Raji (cell line): ENCODE results near the gene SETD5.

ENCODE experiments used
- POLR2A ChIP-seq: IDR thresholded peaks from 2 replicates; pipeline ENCODE4 v1.6.1; 2011; ENCODE audit warnings: low read depth, low read length, control low read depth; ENCODE audit not compliant: insufficient read depth

SETD5 gene

DNA sequence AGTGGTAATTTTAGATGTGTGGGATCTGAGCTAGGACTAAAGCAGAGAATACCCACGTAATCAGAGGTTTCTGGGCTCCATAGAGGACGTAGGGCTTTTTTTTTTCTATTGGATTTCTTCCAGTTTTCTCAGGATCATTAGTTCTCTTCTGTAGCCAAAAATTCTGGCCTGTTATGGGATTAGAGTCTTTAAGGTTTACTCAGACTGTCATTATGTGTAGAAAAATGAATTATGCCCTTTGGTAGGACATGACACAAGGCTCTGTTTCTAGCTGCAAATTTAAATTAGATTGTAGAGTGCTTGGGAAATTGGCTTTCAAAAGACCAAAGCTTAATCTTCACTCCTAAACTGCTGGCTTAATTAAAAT lies 1.9 kb downstream of the SETD5 start:
- no peak for TF ChIP-seq POLR2A

DNA sequence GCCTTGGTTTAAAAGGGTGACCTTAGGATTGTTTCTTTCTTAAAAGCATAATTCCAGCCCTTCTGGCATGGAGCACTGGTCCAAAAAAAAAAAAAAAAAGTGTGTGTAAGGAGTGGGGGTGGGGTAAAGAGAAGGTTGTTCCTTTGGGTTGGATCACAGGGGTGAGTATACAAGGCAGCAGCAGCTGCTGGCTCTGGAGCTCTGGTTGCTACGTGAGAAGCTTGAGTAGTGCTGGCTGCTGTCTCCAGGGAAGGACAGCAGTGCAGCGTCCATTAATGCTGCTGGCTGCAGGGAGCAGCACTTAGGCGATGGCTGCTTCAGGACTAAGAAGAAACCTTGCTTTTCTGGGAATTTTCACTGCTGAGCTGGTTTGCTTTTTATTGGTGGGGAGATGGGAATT lies 2.3 kb downstream of the SETD5 start:
- no peak for TF ChIP-seq POLR2A

DNA sequence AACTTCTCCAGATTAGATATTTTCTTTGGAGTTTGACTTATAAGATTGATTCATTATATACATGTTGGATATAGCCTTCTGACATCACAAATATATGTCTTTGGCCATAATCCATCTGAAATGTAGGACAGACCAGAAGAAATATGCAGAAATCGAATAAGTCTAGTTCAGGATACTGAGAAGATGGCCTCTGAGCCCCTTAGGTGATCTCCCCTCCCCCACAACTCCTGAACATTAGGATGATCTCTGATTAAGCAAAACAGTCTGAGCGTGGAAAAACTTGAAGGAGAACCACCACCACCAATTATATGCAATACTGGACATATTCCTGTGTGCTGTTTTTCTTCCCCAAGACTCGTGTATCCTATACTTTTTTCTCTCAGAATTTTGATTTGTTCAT lies 3.2 kb downstream of the SETD5 start:
- TF ChIP-seq POLR2A: no peak

DNA sequence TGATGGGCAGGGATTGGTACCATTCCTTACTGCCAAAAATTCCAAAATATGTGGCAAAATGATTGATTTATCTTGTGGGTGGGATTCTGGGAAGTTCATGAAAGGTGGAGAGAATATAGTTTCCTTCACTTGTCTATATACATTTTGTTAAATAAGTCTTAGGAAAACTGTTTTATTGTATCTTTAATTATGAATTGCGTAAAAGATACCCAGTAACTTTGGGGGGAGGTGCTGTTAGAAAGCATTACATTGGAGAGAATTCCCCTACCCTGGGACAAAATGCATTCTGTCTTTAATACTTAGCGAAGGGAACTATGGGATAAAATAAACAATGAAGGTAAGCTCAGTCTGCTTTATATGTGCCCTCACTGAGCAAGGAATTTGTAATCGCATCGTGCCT lies 4.6 kb downstream of the SETD5 start:
- TF ChIP-seq POLR2A: no peak

DNA sequence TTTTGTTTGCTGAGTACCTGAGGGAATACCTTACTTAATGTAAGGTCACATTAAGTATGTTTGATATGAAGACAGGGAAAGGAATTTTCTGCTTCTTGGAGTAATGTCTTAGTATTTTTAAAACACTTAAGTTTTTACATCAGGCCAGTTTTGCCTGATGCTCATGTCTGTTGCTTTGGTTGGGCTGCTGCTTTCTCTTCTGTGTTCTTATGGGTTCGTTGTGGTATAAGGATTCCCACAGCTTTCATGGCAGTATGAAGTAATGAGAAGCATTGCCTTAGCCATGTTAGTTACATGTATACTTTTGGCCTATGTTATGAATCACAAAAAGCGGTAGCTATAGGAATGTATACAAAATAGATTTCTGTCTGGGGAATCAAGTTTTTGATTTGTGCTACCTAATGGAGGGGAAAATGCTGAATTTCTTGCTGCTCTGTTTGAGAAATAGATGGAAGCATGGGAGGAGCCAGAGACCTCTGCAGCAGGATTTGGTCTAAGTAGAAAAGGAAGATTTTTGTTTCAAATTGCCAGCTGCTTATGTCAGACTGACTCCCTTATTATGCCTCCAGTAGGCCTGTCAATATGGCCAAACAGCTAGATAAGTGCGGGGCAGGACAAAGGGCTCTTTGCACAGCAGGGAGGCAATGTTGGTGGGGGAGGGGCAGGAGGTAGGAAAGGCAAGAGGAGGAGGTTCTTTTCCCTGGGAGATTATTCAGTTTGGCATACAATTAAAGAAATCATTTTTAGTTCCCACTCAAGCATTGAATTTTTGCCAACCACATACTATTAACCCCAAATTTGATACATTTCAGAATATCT lies 5.2 kb downstream of the SETD5 start:
- TF ChIP-seq POLR2A: no peak

DNA sequence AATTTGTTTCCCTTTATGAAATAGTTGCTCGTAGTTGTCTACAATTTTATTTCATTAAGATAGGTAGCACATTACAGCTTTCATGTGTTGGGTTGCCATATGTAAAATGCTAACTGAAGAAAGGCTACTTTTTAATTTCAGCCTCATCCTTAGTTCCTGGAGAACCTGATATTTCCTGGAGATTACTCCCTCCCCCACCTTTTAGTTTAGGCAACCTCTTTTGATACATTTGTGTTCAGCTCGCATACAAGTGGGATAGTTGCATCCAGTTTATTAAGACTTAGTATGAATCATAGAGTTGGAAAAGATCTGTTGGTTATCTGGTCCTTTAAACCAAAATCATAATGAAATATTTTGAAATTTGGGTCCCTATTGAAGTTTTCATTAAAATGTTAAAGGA lies 6.0 kb downstream of the SETD5 start:
- no peak for TF ChIP-seq POLR2A

DNA sequence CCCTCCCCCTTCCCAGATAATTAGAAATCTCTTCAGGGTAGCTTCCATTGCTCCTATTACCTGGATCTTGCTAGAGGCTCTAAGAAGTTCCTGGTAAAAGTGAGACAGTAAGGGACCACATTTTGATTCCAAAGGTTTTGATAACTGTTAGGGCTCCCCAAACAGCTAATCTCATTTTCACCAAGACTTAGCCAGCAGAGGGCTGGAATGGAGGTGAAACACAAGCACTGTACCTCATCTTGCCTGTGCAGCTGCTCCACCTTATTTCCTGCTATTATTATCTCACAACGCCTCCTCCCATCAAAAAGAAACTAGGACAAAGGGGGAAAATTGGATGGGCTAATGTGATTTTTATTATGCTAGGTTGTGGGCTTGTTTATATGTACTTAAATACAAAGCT lies 7.3 kb downstream of the SETD5 start:
- no peak for TF ChIP-seq POLR2A

DNA sequence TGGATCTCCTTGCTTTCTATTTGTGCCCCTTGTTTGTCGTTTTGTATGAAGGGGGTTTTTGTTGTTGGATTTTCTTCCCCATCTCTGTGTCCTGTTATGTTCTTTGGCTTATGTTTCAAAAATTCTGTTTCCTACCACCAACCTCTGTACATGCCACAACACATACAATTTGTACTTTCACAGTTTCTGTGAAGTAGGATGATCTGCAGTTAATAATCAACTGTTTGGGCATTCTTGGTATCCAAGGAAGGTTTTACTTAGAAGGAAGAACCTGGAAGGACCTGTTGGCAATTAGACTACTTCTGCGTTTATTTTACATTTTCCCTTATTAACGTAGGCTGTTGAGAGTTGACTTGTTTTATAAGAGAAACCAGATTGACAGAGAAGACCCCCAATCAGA lies 8.3 kb downstream of the SETD5 start:
- TF ChIP-seq POLR2A: no peak

DNA sequence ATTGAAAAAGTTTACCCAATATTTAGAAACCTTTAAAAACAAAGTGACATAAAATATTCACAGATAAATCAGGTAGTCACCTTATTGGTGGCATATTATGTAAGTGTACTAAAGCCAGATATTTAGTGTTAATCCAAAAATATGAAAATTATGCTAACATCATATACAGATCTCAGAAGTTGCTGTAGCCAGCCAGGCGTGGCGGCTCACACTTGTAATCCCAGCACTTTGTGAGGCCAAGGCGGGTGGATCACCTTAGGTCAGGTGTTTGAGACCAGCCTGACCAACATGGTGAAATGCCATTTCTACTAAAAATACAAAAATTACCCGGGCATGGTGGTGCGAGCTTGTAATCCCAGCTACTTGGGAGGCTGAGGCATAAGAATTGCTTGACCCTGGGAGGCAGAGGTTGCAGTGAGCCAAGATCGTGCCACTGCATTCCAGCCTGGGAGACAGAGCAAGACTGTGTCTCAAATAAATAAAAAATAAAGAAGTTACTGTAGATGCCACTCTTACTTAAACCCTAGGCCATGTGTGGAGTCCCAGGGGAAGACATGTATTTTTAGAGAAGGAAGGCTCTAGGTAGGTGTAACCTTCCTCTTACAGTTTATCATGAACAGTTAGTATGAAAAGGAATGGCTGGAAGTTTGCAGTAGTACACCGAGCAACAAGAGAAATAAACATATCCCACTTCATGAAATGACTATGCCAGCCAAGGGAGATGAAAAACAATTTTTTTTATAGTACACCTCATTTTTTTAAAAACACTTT lies 9.6 kb downstream of the SETD5 start:
- TF ChIP-seq POLR2A: no peak

DNA sequence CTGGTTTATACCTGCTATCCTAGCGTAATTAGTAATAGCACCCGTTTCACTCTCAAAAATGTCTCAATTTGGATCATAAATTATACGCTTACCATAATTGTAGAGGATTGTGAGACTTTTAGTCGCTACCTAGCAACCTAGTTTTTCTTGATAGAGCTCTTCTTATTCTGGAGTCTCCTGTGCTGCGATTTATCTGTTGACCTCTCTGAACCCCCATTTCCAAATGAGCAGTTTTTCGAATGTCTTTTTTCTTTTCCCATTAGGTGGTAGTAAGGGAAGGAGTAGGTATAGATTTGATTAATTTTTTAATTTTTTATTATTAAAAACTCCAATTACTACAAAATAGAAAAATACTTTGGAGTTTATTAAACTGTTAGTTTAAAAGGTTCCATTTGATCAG lies 10.6 kb downstream of the SETD5 start:
- no peak for TF ChIP-seq POLR2A

DNA sequence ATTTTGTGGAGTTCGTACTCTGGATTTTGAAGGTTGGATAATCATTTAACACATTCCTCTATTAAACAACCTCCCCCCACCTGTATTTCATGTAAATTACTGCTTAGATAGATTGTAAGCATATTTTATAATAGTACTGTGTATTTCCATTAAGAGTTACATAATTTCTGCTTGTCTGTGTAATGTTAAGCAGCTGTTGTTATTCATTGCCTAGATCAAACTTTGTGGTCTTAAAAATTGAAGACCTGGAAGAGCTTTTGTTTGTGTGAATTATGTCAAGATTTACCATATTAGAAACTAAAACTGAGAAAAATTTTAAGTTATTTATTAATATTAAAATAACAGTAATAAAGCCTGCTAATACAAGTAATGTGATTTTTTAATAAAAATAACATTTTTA lies 11.1 kb downstream of the SETD5 start:
- TF ChIP-seq POLR2A: no peak

DNA sequence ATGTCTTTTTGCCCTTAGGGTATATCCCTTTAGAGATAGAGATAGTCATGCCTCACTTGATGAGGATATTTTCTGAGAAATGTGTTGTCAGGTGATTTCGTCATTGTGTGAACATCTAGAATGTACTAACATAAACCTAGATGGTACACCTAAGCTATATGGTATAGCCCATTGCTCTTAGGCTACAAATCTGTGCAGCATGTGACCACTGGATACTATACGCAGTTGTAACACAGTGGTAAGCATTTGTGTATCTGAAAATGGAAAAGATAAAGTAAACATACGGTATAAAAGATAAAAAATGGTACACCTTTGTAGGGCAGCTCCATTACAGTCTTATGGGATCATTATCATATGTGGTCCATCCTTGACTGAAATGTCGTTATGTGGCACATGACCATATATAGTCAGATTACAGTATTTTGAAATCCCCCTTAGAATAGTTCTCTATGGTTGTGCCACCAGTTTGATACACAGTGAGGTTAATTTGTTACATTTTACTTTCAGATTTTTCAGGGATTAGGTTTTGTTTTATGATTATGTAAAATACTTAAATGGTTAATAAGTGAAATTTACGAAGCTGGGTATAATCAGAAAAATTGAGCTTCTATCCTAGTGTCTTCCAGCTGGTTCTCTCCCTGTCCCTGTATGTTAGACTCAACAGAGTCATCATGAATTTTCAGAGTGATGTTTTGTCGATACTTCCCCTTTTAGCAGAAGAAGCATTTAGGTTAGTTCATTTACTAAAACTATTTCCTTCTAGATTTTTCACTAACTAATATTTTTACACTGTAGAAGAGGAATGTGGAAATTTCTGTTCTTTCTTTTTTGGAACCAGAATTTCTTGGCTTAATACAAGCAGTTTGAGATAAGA lies 12.8 kb downstream of the SETD5 start:
- no peak for TF ChIP-seq POLR2A

DNA sequence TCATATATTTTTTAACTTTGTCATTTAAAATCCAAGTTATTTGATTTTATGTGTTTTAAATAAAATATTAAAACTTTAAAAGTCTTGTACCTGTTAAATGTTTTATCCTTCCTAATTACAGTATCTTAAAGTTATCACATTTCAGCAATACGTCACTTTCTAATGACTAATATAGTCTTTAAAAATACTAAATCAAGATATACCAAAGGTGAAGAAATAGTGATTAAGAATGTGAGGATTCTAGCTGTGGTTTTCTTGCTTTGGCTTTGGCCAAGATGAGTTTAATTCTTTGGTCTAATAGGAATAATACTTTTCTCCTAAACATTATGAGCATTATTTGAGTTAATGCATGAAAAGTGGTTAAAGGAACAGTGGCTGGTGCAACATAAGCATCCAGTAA lies 13.9 kb downstream of the SETD5 start:
- no peak for TF ChIP-seq POLR2A

DNA sequence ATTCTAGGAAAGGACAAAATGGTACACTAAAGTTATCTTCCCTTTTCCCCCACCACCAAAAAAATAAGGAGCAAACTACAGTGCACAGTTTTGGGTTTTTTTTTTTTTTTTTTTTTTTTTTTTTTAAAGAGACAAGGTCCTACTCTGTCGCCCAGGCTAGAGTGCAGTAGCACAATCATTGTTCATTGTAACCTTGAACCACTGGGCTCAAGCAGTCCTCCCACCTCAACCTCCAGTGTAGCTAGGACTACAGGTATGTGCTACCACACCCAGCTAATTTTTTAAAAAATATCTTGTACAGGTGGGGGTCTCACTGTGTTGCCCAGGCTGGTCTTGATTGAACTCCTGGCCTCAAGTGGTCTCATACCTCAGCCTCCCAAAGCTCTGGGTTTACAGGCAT lies 14.9 kb downstream of the SETD5 start:
- TF ChIP-seq POLR2A: no peak

DNA sequence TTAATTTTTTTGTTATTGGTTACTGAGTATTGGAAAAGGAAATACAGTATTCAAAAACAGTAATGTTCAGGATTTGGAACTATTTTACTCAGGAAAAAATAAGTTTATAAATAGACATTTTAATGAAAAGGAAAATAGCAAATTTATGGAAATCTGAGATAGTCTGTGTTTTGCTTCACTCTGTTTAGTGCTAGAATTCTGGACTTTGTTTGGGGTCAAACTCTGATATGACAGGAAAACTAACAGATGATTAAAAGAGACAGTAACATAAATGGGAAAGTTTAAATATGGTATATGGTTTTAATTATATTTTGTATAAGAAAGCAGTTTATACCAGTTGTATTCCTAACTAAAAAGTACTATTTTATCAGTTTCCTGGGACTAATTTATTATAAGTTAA lies 17.4 kb downstream of the SETD5 start:
- no peak for TF ChIP-seq POLR2A
